ENCODE measurements around the gene VAMP1.
A peak's percentile ranks its signal among the peaks of the same experiment; 100 is the strongest.

The VAMP1 gene

DNA sequence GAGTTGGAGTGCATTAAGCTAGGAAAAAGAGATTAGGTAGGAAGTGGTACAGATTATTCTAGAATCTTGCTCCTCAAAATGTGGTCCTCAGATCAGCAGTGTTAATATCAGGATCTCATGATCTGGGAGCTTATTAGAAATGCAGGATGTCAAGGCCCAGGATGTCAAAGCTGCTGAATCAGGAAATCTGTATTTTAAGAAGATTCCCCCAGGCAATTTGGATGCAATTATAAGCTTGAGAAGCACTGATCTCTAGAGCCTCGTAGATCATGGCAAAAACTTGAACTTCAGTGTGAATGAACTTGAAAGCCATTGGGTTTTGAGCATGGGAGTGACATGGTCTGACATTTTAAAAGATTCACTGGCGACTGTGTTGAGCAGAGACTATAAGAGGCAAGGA lies 30.0 kb upstream of the VAMP1 start:
- TF ChIP-seq POLR2AphosphoS5 (IDR thresholded peaks at IDR 0.05; ENCODE audit: low read depth, low read length) (no peak), SIN3A (IDR thresholded peaks at IDR 0.05; ENCODE audit: borderline replicate concordance, insufficient read depth, low read length) (no peak), TAF1 (IDR thresholded peaks at IDR 0.05; ENCODE audit: borderline replicate concordance, insufficient read depth, low read length) (no peak), FOXP2 (optimal IDR thresholded peaks at IDR 0.05; ENCODE audit: borderline replicate concordance, extremely low read depth, extremely low read length, insufficient read depth) (no peak)
- TF ChIP-seq, protein P1, sequence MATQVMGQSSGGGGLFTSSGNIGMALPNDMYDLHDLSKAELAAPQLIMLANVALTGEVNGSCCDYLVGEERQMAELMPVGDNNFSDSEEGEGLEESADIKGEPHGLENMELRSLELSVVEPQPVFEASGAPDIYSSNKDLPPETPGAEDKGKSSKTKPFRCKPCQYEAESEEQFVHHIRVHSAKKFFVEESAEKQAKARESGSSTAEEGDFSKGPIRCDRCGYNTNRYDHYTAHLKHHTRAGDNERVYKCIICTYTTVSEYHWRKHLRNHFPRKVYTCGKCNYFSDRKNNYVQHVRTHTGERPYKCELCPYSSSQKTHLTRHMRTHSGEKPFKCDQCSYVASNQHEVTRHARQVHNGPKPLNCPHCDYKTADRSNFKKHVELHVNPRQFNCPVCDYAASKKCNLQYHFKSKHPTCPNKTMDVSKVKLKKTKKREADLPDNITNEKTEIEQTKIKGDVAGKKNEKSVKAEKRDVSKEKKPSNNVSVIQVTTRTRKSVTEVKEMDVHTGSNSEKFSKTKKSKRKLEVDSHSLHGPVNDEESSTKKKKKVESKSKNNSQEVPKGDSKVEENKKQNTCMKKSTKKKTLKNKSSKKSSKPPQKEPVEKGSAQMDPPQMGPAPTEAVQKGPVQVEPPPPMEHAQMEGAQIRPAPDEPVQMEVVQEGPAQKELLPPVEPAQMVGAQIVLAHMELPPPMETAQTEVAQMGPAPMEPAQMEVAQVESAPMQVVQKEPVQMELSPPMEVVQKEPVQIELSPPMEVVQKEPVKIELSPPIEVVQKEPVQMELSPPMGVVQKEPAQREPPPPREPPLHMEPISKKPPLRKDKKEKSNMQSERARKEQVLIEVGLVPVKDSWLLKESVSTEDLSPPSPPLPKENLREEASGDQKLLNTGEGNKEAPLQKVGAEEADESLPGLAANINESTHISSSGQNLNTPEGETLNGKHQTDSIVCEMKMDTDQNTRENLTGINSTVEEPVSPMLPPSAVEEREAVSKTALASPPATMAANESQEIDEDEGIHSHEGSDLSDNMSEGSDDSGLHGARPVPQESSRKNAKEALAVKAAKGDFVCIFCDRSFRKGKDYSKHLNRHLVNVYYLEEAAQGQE (IDR thresholded peaks at IDR 0.05; ENCODE audit: insufficient read depth in 1 of 2, low read depth in 2 of 2, low read length in 2 of 2): no peak

DNA sequence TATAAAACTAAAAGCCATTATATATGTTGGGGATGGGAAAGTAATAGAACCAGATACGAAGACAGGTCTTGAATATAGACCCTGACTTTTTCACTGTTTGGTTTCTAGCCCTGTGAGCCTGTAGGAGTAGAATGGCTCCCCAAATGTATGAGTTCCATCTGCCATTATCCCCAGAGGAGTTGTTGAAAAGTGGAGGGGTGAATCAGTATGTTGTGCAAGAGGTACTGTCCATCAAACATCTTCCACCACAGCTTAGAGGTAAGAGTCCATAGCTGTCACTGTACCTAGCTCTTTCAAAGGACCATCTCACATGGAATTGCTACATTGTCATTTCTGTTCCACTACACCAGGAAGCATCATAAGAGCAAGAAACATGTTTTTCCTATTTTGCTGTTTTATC lies 24.5 kb upstream of the VAMP1 start:
- TF ChIP-seq FOXP2 (optimal IDR thresholded peaks at IDR 0.05; ENCODE audit: borderline replicate concordance, extremely low read depth, extremely low read length, insufficient read depth) (no peak), SIN3A (IDR thresholded peaks at IDR 0.05; ENCODE audit: borderline replicate concordance, insufficient read depth, low read length) (no peak)

GRCh38 chr12:6494258-6494743 lies 23.8 kb upstream of the VAMP1 start:
- TF ChIP-seq SIN3A (IDR thresholded peaks at IDR 0.05; ENCODE audit: borderline replicate concordance, insufficient read depth, low read length): peak; percentile 2; the same call in 1 of the 2 replicates
- TF ChIP-seq, protein P1 (IDR thresholded peaks at IDR 0.05; ENCODE audit: insufficient read depth in 1 of 2, low read depth in 2 of 2, low read length in 2 of 2): no peak
- TF ChIP-seq TAF1 (IDR thresholded peaks at IDR 0.05; ENCODE audit: borderline replicate concordance, insufficient read depth, low read length): 0 out of 2 replicates have a peak, but pooled peaks have one; percentile 36

DNA sequence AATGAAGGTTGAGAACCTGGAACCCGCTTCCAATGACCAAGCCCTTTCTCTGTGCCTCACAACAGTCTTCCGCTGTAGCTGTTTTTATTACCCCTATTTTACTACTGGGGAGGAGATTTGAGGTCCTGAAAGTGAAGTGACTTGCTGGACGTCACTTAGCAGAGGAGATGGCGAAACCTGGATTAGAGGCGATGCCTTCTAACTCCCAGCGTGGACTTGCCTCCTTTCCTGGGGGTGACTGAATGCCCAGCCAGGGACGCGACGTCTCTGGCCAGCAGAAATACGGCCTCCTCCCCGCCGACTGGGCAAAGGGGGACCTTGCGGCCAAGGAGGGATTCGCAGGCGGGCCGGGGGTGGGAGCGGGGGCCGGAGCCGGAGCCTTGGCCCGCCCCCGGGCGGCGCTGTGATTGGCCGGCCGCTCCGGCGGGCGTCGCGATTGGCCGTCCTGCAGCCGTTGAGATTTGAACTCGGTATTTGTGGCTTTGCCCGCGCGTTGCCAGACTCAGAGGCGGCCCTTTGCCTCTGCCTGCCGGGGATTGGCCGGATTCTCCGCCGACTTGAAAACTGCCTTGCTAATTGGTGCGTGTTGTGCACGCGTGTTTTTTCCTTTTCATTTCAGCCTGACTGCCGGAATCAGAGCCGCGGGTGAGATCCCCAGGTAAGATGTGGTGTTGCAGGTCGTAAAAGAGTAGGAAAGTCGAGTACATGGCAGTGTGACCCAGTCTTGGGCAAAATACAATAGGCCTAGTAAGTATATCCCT lies 23.2 kb upstream of the VAMP1 start, which contains the start of gene NCAPD2:
TSS of gene NCAPD2 (plus strand) at position 606 of the 761 bp plus-strand sequence. CDS start 997 bp downstream, outside the sequence.
- TF ChIP-seq SIN3A (IDR thresholded peaks at IDR 0.05; ENCODE audit: borderline replicate concordance, insufficient read depth, low read length) (peak; percentile 92; the same call in 1 of the 2 replicates), TAF1 (IDR thresholded peaks at IDR 0.05; ENCODE audit: borderline replicate concordance, insufficient read depth, low read length) (0 out of 2 replicates have a peak, but pooled peaks have one; percentile 7), POLR2AphosphoS5 (IDR thresholded peaks at IDR 0.05; ENCODE audit: low read depth, low read length) (peak; percentile 75)
- TF ChIP-seq, protein P1 (IDR thresholded peaks at IDR 0.05; ENCODE audit: insufficient read depth in 1 of 2, low read depth in 2 of 2, low read length in 2 of 2): no peak

GRCh38 chr12:6492838-6493496 lies 22.5 kb upstream of the VAMP1 start, which contains the start of gene MRPL51:
Gene MRPL51, minus strand, starts transcription at chr12:6493262. Its CDS starts 126 bp downstream, at chr12:6493136.
- TF ChIP-seq POLR2AphosphoS5 (IDR thresholded peaks at IDR 0.05; ENCODE audit: low read depth, low read length): peak; percentile 68; the same call in 1 of the 2 replicates
- no peak for TF ChIP-seq SIN3A (IDR thresholded peaks at IDR 0.05; ENCODE audit: borderline replicate concordance, insufficient read depth, low read length)
- TF ChIP-seq TAF1 (IDR thresholded peaks at IDR 0.05; ENCODE audit: borderline replicate concordance, insufficient read depth, low read length): peak; percentile 30
- TF ChIP-seq, protein P1 (IDR thresholded peaks at IDR 0.05; ENCODE audit: insufficient read depth in 1 of 2, low read depth in 2 of 2, low read length in 2 of 2): 0 out of 4 replicates have a peak, but pooled peaks of 1 of the 2 experiments have one; percentile 37
- TF ChIP-seq FOXP2 (optimal IDR thresholded peaks at IDR 0.05; ENCODE audit: borderline replicate concordance, extremely low read depth, extremely low read length, insufficient read depth): peak; percentile 77
